Fibroblast of lung (primary cell): Measurements from ENCODE around the gene DNALI1.

Experiments
- EZH2 ChIP-seq: IDR thresholded peaks from 2 replicates; pipeline ENCODE4 v1.5.1; 2012; ENCODE audit warnings: low read length, control low read depth, mild to moderate bottlenecking; ENCODE audit errors: missing control alignments
- TF ChIP-seq, protein P1 (sequence below), 2 donors: IDR thresholded peaks in 1 of 2; conservative IDR thresholded peaks in 1 of 2; 1 replicate in 1 of 2; 2 replicates in 1 of 2; pipeline ENCODE4 v1.5.1; 2011 to 2012; ENCODE audit warnings: low read length in 2 of 2, control low read depth in 1 of 2, inconsistent platforms in 1 of 2, low read depth in 1 of 2, mild to moderate bottlenecking in 1 of 2

- TF ChIP-seq, protein P1, sequence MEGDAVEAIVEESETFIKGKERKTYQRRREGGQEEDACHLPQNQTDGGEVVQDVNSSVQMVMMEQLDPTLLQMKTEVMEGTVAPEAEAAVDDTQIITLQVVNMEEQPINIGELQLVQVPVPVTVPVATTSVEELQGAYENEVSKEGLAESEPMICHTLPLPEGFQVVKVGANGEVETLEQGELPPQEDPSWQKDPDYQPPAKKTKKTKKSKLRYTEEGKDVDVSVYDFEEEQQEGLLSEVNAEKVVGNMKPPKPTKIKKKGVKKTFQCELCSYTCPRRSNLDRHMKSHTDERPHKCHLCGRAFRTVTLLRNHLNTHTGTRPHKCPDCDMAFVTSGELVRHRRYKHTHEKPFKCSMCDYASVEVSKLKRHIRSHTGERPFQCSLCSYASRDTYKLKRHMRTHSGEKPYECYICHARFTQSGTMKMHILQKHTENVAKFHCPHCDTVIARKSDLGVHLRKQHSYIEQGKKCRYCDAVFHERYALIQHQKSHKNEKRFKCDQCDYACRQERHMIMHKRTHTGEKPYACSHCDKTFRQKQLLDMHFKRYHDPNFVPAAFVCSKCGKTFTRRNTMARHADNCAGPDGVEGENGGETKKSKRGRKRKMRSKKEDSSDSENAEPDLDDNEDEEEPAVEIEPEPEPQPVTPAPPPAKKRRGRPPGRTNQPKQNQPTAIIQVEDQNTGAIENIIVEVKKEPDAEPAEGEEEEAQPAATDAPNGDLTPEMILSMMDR (conservative IDR thresholded peaks at IDR 0.05 in 1 of 2, IDR thresholded peaks at IDR 0.05 in 1 of 2; ENCODE audit: low read depth in 1 of 2, low read length in 2 of 2), result no peak
- TF ChIP-seq EZH2, result no peak
Measured at GRCh38 chr1:37553927-37554808, 2.6 kb upstream of the DNALI1 start, which contains the start of gene SNIP1.
